ENCODE results near the gene UCP3.

Gene UCP3

GRCh38 chr11:74018331-74019005, 9.6 kb upstream of the UCP3 start:
- DNase-seq (ENCODE audit: low spot score) = peak; percentile 57

- DNase-seq (ENCODE audit: low spot score) = no peak
Observed at GRCh38 chr11:74017631-74018030, 8.7 kb upstream of the UCP3 start.

GRCh38 chr11:74015919-74016684, 7.2 kb upstream of the UCP3 start:
- no peak for DNase-seq (ENCODE audit: low spot score)

- DNase-seq (ENCODE audit: low spot score) = no peak
Observed at GRCh38 chr11:74014880-74015279, 6.0 kb upstream of the UCP3 start.

GRCh38 chr11:74013141-74013540, 4.3 kb upstream of the UCP3 start:
- DNase-seq (ENCODE audit: low spot score) = no peak

- DNase-seq (ENCODE audit: low spot score) = no peak
Observed at GRCh38 chr11:74012074-74012809, 3.4 kb upstream of the UCP3 start.

- DNase-seq (ENCODE audit: low spot score) = no peak
Observed at GRCh38 chr11:74011360-74012073, 2.6 kb upstream of the UCP3 start.

- DNase-seq (ENCODE audit: low spot score) = no peak
Observed at GRCh38 chr11:74010306-74011300, 1.7 kb upstream of the UCP3 start.

GRCh38 chr11:74009675-74010305, 905 bp upstream of the UCP3 start:
- no peak for DNase-seq (ENCODE audit: low spot score)

- no peak for DNase-seq (ENCODE audit: low spot score)
Observed at GRCh38 chr11:74009230-74009547, 304 bp upstream of the UCP3 start.

- DNase-seq (ENCODE audit: low spot score) = no peak
Observed at GRCh38 chr11:74007691-74008372, 1.1 kb downstream of the UCP3 start.

- DNase-seq (ENCODE audit: low spot score) = no peak
Observed at GRCh38 chr11:74006743-74007304, 2.1 kb downstream of the UCP3 start.

- no peak for DNase-seq (ENCODE audit: low spot score)
Observed at GRCh38 chr11:74005721-74006517, 3.0 kb downstream of the UCP3 start.

- no peak for DNase-seq (ENCODE audit: low spot score)
Observed at GRCh38 chr11:74004759-74005615, 3.9 kb downstream of the UCP3 start.

GRCh38 chr11:74004046-74004695, 4.7 kb downstream of the UCP3 start:
- DNase-seq (ENCODE audit: low spot score) = no peak

- DNase-seq (ENCODE audit: low spot score) = no peak
Observed at GRCh38 chr11:74002832-74003231, 6.1 kb downstream of the UCP3 start.

GRCh38 chr11:74001822-74002286, 7.0 kb downstream of the UCP3 start:
- no peak for DNase-seq (ENCODE audit: low spot score)
